ENCODE results near the gene TMPRSS4.

The TMPRSS4 gene

GRCh38 chr11:118106789-118107335, 30.0 kb downstream of the TMPRSS4 start:
- peak; percentile 60 for DNase-seq (ENCODE audit: low spot score)

GRCh38 chr11:118108513-118108912, 31.6 kb downstream of the TMPRSS4 start:
- DNase-seq (ENCODE audit: low spot score), result no peak

- DNase-seq (ENCODE audit: low spot score), result peak; percentile 70
Measured at GRCh38 chr11:118109231-118109630, 32.4 kb downstream of the TMPRSS4 start.

GRCh38 chr11:118111019-118111743, 34.3 kb downstream of the TMPRSS4 start:
- DNase-seq (ENCODE audit: low spot score), result no peak

- no peak for DNase-seq (ENCODE audit: low spot score)
Measured at GRCh38 chr11:118111744-118112035, 34.8 kb downstream of the TMPRSS4 start.

- no peak for DNase-seq (ENCODE audit: low spot score)
Measured at GRCh38 chr11:118112711-118113430, 36.0 kb downstream of the TMPRSS4 start.

GRCh38 chr11:118114266-118114665, 37.4 kb downstream of the TMPRSS4 start:
- DNase-seq (ENCODE audit: low spot score), result no peak

GRCh38 chr11:118115048-118115447, 38.2 kb downstream of the TMPRSS4 start:
- DNase-seq (ENCODE audit: low spot score), result no peak

GRCh38 chr11:118117790-118118601, 41.1 kb downstream of the TMPRSS4 start:
- no peak for DNase-seq (ENCODE audit: low spot score)

- DNase-seq (ENCODE audit: low spot score), result no peak
Measured at GRCh38 chr11:118120793-118121192, 43.9 kb downstream of the TMPRSS4 start.

GRCh38 chr11:118124929-118125535, 48.2 kb downstream of the TMPRSS4 start:
- DNase-seq (ENCODE audit: low spot score), result no peak

GRCh38 chr11:118126082-118126838, 49.4 kb downstream of the TMPRSS4 start:
- DNase-seq (ENCODE audit: low spot score), result no peak

GRCh38 chr11:118128310-118128709, 51.4 kb downstream of the TMPRSS4 start:
- no peak for DNase-seq (ENCODE audit: low spot score)

GRCh38 chr11:118128721-118129470, 52.0 kb downstream of the TMPRSS4 start:
- no peak for DNase-seq (ENCODE audit: low spot score)

GRCh38 chr11:118129471-118130172, 52.7 kb downstream of the TMPRSS4 start:
- DNase-seq (ENCODE audit: low spot score), result no peak

GRCh38 chr11:118132385-118133151, 55.7 kb downstream of the TMPRSS4 start:
- DNase-seq (ENCODE audit: low spot score), result no peak

GRCh38 chr11:118133816-118134215, 56.9 kb downstream of the TMPRSS4 start:
- DNase-seq (ENCODE audit: low spot score), result no peak

GRCh38 chr11:118135051-118135795, 58.3 kb downstream of the TMPRSS4 start:
- DNase-seq (ENCODE audit: low spot score), result no peak

GRCh38 chr11:118135796-118136165, 58.9 kb downstream of the TMPRSS4 start:
- DNase-seq (ENCODE audit: low spot score), result no peak

Data from AG08395 (cell line).